K562 (cell line): Measurements from ENCODE around the gene HOXD9.

Experiments used
- KDM5B ChIP-seq: fragments of 200-600 bp; sonication (generic); IDR thresholded peaks from 2 replicates; pipeline ENCODE4 v1.6.1; 2012; ENCODE audit warnings: low read depth, mild to moderate bottlenecking, moderate library complexity, low read length, control low read depth, inconsistent platforms; ENCODE audit not compliant: insufficient replicate concordance
- POLR2A ChIP-seq: fragments of 450-650 bp; conservative IDR thresholded peaks from 2 replicates; pipeline ENCODE4 v1.6.1; 2016
- ZBTB33 ChIP-seq: sonication (generic); formaldehyde crosslinking; IDR thresholded peaks from 2 replicates; pipeline ENCODE4 v1.8.1; 2023; ENCODE audit warnings: mild to moderate bottlenecking, missing genetic modification reagents

GRCh38 chr2:176105078-176105729 is 17.3 kb upstream of the HOXD9 start:
- no peak for TF ChIP-seq ZBTB33 (CRISPR knock-in tag)
- TF ChIP-seq POLR2A: no peak
- no peak for TF ChIP-seq KDM5B
